NK-92 (cell line): ENCODE data around the gene PLEKHA8.
"Not testable (repeated sequence)": the region's sequence is repeated elsewhere in the genome, so short reads cannot be mapped to it uniquely, and the experiment has no call there.

Source experiments
- DNase-seq: peaks from one replicate; lab custom pipeline; 2025; ENCODE audit not compliant: unreplicated experiment; lab: John Stamatoyannopoulos, UW

Gene PLEKHA8

DNA sequence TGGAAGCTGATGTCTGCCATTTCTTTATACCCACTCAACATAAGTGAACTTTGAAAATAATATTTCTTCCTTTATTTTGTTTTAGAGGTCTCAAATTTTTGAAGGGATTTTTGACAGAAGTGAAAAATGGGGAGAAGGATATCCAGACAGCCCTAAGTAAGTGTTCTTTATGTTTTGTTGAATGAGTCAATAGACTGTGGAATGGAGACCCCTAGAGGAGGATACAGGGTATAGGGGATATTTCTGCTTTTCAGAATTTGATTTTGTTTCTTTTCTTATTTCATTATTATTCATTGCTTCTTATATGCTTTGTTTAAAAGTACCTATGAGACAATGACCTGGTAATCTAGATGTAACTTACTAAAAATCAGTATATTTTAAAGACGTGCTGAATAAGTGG lies 34.4 kb downstream of the PLEKHA8 start:
- no peak for DNase-seq

DNA sequence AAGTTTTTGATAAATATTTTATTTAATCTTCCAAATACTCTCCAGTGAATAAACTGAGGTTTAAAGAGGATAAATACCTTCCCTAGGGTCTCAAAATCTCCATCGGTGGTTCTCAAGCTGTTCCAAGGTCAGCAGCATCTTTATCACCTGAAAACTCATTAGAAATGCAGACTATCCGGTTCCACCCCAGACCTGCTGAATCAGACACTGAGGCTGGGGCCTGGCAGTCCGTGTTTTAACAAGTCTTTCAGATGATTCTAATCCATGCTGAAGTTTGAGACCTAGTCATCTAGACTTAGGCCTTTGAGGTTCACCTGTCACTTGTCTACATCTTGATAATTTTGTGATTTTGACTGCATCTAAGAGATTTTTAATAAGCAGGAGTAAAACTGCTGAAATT lies 37.5 kb downstream of the PLEKHA8 start:
- DNase-seq = no peak

DNA sequence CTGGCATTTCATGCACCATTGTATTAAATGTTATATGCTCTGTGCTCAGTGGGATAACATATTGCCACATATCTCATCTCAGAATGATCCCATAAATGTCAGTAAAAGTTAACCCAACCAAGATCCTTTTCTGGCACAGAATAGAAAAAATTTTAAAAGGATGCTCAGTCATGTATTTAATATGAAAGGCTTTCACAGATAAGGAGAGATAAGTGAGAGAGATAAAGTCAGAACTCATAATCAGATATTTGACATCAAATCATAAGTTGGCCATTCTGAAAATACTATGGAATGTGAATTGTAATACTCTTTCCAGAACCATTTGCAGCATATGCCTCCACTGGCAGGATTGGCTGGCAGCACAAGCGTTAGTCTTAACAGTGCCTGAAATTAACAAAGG lies 38.5 kb downstream of the PLEKHA8 start:
- no peak for DNase-seq

DNA sequence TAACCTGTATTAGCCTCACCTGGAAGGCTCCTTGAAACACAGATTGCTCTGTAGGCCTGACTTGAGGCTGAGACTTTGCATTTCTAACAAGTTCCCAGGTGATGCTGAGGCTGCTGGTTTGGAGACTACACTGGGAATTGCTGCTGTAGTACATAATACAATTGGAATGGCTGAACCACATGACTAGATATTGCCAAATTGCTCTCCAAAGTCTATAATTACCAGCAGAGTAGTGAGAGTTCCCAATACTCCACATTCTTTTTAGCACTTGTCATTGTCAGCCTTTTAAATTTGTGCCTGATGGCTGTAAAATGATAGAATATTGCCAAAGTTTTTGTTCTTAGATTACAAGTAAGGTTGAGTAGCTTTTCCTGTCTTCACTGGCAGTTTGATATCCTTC lies 39.9 kb downstream of the PLEKHA8 start:
- no peak for DNase-seq

DNA sequence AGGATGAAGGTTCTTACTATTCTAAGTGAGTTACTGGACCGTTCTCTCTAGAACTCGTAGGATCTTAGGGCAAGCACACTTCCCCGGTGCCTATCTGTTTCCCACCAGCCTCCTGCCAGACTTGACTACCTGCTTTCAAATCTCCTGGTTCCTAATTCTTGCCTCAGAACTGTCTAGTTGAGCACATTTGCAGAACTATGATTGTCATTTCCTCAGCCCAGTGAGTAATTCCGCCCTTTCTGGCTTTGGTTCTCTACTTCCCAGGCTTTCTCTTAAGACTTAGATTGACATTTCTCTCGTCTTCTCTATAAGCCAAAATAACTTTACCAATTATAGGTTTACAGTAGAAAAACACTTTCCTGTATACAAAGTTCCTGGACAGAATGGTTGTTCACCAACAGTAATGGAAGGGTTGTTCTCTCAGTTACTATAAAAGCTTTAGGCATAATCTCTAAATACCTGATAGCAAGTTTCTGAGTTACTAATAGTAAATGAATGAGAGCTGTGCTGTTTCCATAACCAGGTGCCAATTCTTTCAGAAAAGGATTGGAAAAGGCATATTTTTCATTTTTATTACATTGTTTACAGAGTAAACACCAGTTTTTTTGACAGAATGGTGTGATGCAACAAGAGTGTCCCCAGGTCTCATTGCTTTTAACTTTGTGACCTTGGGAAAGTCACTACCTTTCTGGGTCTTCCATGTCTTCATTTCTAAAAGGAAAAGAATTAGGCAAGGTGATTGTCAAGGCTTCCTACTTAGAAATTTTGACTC lies 41.1 kb downstream of the PLEKHA8 start:
- DNase-seq = no peak

DNA sequence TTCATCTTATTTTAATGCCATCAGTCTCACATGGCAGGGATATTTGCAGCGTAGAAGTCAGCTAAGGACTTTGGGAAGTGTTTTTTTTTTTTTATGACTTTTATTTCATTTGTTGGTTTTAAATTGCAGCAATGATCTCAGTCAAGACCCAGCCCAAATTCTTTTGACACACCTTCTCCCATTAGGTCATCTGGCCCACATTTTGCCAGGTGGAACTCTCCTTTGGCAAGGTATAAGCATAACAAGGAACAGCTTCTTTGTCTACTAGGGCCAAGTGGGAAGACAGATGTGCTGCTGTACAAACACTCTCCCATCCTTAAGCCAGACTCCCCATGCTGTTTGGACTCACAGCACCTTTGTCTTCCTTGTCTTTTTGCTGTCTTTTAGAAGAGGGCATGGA lies 41.8 kb downstream of the PLEKHA8 start:
- DNase-seq = no peak

DNA sequence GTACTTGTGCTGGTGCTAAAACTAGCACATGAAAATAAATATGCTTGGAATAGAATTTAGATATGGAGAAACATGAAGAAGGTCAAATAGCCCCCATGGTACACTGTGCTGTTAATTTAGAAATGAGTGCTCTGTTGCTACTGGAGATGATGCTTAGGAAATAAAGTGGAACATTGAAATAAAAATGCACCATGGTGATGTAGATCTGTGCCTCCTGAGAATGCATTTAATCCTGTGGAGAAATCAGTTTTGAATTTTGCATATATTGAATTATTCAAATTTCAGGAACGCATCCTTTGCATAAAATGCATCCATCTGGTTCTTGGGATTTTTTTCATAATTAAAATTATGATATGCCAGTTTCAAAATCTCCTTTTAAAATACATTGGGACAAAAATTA lies 44.5 kb downstream of the PLEKHA8 start:
- DNase-seq = no peak

DNA sequence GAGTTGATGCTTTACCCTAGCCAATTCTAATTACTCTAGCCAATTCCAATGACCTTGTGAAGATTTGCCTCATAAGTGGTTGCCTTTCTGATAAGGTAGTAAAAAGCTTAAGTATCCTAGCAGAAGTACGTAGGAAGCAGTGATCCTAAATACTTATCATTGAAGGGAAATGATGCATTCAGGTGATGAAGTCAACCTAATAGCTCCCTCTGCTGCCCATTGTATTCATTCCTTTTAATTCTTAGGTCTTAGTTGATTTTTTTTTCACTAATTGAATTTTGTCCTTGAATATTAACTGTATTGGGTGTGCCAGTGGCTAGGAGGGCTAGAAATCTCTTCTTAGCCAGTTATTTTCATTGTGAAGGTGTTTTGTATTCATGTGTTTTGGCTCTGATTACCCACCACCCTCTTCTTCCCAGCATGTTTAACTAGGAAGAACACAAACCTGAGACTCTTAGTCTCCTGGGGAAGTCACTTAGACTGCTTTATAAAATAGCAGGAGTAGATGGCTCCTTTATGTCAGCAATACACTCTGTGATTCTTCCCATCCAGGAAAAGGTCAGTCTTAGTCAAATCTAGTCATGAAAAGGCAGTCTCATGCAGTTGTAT lies 46.3 kb downstream of the PLEKHA8 start:
- DNase-seq = no peak

DNA sequence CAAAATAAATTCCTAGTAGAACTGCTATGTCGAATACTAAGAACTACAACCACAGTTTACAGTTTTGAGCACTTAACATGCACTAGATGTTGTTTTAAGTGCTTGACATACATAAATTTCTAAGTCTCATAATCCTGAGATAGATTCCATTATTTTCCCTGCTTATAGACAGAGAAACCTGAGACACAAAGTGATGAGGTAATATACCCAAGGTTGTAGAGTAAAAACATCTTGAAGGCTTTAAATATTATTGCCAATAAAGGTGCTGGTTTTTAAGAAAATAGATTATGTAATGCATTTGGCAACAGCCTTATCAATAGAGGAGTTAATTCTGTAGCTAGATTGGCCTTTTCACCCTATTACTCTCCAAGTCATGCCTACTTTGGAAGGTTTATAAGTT lies 48.2 kb downstream of the PLEKHA8 start:
- DNase-seq = no peak

DNA sequence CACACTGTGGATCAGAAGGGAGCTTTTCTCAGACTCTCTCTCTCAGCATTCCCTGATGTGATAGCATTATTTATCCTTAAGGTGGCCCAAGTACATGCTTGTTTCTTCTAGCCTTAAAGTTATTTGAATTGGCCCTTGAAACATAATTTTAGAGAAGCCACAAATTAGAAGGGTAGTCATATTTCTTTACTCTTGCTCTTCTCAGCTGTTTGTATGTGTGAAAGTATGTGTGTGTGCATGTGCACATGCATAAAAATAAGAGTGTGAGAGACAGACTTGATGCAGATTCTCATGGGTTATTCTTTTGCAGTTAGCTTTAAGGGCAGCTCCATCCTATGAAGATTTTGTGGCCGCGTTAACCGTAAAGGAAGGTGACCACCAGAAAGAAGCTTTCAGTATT lies 50.1 kb downstream of the PLEKHA8 start:
- no peak for DNase-seq

DNA sequence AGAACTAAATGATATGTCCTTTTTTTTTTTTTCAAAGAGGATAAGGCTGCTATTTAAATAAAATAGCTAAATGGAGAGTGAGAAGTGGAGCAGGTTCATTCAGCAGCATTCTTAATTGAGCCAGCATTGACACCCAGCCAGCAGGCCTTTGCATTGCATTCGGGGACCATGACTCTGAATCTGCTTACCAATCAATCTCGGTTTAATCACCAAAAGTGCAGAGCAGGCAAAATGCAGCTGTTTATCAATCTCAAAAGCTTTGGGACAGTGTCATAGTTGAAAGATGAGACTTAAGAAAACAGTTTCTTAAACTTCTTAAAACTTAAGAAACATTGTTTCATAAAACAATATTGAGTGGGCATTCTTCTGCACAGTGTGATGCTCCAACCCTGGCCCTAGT lies 51.7 kb downstream of the PLEKHA8 start:
- DNase-seq = no peak

DNA sequence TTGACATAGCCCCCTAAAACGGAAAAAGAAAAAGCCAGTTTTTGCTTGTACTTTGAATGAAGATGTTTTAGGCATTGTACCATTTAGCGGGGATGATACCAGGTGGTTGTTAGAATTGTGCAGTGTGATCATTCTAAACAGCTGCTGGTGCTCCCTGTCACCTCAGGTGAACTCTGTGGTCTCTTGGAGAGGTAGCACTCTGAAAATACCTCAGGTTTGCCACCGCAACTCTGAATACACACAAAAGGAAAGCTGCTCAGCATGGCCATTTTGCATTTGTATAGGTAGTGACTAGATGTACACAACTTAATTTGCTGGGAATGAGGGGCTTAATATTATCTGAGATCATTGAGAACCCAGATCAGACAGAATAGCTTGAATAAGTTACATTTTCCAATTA lies 52.6 kb downstream of the PLEKHA8 start:
- no peak for DNase-seq

DNA sequence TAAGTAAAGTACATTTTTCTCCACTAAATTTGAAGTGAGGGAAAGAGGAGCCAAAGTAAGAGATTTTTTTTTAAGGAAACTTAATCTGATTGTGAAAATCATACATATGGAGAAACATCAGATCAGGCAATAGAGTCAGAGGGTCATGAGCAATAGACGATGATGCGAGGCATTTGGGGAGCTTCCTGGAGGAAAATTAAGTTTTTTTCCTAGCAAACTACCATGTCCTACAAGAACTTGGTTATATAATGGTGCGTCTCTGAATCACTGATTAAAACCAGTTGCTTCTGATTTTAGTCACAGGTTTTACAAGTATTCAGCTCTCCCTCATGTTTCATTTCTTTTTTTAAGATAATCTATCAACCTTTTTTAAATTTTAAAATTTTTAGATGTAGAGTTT lies 54.5 kb downstream of the PLEKHA8 start:
- no peak for DNase-seq

DNA sequence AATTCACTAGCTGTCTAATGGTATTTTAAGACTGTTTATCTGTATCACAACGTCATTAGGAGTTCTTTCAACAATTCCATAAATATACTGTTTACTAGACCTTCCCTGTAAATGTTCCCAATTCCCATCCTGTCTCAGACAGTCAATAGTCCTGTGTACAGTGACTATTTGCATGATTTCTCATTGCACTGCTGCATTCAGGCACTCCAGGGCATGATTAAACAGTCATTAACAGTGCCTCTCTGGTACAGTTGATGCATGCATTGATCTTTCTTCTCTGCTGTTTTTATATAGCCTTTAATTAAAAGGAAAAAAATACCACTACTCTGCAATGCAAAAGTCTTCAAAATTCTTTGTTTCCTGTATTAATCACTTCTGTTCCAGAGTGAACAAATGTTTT lies 55.1 kb downstream of the PLEKHA8 start:
- DNase-seq = no peak

DNA sequence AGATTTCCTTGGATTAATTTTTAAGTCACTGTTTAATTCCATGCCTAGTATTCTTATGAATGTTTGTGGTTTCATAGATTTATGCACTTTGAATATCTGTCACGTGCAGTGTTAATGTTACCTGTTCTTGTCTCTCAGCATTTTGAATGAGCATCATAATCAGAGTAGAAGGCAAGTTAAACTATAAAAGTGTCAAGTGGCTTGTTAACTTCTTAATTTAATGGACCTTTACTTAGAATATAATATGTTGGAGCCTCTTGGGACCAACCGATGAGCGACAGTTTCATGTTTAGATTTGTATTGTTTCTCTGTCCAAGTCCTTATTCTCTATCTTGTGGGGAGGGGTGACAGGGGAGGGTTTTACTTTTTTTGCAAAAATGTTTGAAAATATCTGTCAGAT lies 56.0 kb downstream of the PLEKHA8 start:
- DNase-seq = no peak

DNA sequence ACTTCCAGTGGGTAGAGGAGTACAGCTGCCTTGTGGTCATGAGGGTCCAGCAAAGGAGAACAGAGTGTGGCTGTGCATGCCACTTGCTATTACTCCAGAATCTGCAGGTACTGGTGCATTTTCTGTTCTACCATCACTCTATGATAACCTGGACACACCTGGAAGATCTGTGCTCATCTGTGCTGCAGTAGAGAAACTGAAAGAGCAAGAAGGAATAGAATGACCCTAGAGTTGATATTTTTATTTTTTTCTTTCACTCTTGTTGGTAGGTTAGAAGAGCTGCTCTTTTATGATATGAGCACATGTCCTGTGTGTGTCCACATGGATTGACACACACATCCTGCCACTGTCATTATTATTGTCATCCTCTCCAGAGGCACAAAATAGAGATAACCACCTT lies 58.3 kb downstream of the PLEKHA8 start:
- DNase-seq = no peak

DNA sequence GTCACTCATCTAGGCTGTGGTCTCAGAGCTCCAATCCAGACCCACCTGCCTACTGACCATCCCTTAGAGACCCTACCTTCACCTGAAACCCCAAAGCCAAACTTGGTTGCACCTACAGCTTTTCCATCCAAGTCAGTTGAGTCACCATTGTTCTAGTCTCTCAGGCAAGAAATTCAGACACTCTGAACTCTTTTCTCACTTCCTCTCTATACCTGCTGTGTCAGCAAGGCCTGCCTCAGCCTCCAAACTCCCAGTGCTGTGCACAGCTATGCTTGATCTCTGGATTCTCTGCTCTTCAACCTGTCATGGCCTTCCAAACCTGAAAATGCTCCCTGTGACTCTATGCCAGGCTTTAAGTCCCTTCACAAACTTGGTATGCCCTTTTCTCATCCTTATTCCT lies 59.2 kb downstream of the PLEKHA8 start:
- DNase-seq = no peak

DNA sequence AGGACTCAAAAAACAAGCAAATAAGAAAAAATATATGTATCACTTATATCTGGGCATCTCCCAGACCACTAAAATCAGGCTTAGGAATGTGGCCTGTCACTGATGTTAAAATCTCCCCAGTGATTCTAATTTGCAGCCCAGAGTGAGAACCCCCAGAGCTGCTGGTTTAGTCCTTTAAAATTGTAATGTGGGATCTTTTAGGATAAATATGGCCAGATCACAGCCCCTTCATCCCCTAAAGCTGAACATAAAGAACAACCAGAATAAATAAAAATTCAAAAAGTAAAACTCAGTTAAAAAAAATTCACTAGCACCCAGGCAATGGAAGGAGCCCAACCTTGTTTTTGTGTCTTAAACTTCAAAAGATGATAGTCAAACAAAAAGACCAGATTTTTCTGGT lies 60.1 kb downstream of the PLEKHA8 start:
- DNase-seq = no peak

DNA sequence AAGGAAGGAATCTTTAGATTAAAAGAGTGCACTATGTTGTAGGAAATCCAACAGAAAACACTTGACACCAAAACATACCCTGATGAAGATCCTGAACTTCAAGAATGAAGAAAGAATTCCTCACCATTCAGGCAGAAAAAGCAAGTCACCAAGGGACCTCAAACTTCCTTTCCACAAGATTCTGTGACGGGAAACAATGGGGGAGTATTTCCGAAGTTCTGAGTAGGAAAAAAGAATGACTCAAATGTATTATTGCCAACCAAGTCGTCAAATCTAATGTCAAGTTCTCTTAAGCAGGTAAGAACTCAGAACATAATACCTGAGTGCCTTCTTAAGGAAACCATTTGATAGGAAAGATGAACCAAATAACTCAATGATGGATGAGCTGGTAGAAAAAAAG lies 61.9 kb downstream of the PLEKHA8 start:
- DNase-seq = no peak

DNA sequence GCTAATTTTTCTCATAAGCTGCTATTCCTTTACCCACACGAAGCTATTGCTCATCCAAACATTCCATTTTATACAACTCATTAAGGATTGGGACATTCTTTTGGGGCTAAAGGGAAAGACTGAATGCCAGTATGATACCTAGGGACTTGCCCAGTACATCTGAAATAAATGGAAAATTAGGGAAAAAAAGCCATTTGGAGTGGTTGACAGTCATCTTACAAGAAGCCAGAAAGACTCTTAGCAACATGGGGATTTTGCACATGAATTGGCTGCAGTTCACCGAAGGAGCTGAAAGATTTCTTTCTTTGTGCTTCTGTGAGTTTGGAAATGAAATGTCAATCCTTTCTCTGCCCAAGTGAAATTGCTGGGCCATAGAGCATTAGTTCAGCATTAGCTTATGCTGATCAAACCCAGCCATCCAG lies 63.3 kb downstream of the PLEKHA8 start:
- no peak for DNase-seq

DNA sequence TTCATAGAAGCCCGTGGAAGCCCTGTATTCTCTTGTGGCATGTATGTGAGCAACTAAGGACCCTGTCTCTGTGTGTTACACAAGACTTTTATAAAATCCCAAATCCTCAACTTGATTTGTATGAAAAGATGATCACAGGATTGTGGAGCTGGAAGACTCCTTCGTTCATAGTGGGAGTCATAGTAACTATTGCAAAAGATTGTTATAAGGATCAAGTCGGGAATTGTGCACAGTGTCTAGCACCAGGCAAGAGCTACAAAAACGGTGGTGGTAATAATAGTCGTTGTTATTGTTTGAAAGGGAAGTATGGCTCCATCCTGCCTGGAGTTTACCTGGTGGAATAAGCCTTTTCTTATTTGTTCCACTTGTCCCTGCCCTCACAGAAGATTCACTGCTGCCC lies 63.8 kb downstream of the PLEKHA8 start:
- DNase-seq = no peak

DNA sequence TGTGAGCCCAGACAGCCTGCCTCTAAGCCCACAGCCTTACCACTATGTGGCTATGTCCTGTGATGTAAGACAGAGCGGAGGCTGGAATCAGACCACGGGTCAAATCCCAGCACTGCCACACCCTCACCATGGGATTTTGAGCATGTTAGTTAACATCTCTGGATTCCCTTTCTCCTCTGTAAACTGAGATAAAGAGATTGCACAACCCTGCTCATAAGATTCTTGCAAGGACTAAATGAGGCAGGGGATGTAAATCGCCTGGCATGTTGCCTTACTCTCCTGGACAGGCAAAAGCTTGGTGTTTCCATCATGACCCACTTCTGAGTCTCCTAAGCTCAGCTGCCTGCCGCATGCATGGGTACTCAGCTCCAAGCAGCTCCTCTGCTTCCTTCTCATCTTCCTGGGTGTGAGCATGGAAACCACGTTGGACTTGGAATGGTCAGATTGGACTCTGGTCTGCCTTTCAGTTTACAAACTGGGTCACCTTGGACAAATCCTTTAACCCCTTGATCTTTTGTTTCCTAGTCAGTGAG lies 65.3 kb downstream of the PLEKHA8 start:
- DNase-seq = no peak

DNA sequence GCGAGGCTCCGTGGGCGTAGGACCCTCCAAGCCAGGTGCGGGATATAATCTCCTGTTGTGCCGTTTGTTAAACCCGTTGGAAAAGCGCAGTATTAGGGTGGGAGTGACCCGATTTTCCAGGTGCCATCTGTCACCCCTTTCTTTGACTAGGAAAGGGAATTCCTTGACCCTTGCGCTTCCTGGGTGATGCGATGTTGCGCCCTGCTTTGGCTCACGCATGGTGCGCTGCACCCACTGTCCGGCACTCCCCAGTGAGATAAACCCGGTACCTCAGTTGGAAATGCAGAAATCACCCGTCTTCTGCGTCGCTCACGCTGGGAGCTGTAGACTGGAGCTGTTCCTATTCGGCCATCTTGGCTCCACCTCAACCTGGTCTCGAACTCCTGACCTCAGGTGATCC lies 70.4 kb downstream of the PLEKHA8 start:
- not testable (repeated sequence) for DNase-seq
